DMS 273 treated with DMSO at 0.1 percent for 48 hours (cell line): ENCODE measurements around the gene DMRT1.

Source experiments
- DNase-seq: peaks from one replicate; lab custom pipeline; 2025; lab: John Stamatoyannopoulos, UW

DMRT1 gene

DNA sequence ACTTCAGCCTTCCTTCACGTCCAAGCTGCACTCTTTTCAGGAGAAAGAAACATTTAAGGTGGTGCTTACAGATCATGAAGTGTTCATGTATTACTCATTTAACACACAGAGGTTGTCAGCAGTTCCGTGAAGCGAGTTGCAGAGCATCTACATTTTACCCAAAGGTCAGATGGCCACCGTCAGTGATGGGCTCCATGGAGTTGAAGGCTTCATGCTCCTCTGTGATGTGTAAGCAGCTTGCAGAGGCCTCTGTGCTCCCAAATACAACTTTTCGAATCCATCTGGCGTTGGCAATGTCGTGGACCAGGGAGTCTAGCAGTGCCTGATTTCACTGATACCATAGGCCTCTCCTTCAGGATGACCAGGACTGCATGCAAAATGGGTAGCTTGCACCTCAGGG lies 81.2 kb downstream of the DMRT1 start:
- DNase-seq, result no peak

DNA sequence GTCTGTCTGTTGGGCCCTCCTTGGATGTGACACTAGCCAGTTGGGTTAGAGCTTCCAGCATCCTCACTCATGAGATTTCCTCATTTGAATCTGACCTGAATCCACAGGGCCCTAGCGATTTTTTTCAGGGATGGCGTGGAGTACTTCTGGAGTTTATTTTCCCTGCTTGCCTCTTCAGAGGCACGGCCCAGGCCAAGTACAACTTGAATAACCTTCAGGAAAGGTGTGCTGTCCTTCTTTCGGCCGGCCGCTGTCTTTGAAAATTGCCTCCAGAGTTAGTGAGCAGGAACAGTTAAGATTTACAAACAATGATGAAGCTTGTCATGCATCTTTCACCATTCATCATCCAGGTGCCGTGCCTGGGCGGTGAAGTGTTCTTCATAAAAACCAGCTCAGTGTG lies 85.5 kb downstream of the DMRT1 start:
- no peak for DNase-seq

DNA sequence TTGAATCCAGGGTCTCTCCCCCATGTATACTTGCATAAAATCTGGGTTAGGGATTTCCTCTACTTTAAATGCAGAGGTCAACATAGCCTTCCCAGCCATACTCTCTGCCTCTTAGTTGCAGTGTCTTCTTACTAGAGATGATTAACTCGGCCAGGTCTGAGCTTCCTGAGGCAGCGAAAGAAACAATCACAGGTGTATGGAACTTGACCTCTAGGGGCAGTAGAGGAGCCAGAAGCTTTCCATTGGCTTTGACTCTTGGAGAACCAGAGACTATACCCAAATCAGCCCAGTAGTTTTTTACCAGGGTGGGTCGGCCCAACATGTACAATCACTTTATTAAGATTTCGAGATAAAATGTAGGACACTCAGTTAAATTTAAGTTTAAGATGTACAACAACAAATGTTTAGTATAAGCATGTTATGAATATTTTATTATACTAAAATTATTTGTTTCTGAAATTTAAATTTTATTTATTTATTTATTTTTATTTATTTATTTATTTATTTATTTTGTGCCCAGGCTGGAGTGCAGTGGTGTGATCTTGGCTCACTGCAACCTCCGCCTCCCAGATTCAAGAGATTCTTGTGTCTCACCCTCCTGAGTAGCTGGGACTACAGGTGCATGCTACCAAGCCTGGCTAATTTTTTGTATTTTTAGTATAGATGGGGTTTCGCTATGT lies 87.0 kb downstream of the DMRT1 start:
- no peak for DNase-seq

DNA sequence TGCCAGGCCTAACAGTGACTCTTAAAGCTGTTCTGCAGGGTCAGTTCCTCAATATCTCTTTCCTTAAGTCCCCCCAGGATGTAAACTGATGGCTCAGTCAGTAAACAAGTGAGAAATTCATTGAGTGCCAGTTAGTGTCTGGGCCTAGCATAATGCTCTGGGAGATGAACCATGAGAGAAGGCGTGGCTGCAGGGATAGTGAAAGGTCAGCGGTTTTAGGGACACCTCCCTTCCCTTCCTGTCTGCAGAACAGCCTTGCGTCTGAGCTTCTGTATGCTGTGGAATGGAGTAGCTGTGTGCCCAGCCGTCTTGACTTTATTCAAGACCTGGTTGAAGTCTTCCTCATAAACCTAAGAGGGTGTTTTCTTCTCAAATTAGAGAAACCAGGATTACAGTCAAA lies 88.2 kb downstream of the DMRT1 start:
- DNase-seq, result no peak

DNA sequence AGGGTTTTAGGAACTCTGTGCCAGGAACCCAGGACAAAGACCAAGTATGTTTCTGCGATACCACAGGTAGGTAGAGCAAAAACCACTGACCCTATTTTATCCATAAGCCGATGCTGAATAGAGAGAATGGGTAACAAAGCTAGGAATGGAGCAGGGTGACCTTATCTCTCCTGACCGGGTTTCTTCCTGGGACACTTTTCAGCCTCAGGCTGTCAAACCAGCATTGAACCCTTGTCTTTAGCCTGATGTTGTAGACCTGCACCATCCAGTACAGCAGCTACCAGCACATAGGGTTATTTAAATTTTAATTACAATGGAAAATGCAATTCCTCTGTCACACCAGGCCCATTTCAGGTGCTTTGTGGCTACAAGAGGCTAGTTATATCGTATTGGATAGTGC lies 91.9 kb downstream of the DMRT1 start:
- no peak for DNase-seq

DNA sequence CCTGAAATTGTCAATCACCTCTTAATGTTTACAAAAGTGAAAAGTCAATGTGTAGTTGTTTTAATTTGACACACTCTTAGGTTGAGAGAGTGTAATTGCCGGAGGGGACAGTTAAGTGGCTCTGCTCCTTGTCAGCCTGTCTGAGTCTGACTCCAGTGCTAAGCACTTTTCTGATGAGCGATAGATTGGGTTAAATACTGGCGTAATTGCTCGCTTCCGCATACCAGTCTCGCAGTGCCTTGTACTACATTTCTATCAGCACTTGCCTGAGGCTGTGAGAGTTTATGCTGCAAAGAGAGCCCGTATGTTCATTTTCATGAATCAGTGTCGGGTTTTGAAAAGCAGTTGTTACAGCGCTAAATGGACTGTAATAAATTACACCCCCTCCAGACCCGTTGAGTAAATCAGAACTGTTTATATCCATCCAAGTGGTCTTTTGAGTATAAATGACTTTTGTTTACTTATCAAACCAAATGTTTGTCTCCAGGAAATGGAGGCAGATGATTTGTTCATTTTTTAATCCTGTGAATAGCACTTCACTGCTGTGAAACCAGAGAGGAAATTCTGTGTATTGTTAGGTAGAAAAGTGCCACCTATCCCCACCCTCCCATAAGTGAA lies 94.0 kb downstream of the DMRT1 start:
- DNase-seq, result no peak

DNA sequence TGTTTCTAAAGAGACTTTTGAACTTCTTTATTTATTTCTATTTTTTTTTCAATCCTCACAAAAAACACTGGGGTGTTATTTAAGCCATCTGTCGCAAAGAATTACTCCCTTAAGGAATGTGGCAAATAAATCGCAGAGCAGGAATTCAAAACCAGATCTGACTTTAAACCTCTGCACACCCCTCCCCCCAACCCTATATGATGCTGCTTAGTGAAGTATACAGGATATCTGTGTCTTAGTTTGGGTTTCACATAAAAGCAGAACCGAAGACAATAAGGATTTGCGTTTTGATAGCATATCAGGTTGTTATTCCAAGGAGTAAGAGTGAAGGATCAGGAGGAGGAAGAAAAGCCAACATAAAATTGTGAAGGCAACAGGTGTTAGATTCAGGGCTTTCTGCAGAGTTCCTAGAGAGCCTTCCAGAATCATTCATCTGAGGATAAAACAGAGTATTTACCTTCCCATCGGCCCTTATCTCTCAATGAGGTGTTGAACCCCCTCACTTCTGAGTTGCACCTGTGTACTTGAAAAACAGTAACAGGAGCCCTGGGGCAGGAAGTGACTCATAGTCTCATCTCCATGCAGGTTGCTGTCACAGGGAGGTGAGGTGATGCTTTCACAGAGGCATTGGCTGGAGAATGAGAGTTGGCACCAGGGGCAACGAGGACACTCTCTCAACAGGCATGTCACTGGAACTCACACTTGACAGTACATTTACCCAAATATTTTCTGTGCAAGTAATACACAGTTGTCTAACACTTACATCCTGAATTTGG lies 101.5 kb downstream of the DMRT1 start:
- no peak for DNase-seq

DNA sequence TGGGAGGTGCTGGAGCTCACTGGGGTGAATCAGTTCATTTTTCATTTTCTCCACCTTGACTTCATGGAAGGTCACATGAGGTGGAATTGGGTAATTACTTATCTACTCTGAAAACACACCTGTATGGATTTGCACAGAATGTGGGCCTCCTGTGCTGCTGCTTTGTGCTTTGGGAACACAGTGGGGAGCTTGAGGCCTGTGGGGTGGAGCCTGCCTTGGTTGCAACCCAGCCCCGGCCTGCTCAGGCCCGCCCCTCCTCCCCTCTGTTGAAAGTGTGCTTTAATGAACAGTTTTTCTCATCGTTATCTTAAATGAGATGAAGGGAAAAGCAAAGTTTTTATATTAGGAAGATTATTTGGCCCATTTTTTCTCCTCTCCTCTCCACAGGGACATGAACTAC lies 106.5 kb downstream of the DMRT1 start:
- DNase-seq, result no peak

DNA sequence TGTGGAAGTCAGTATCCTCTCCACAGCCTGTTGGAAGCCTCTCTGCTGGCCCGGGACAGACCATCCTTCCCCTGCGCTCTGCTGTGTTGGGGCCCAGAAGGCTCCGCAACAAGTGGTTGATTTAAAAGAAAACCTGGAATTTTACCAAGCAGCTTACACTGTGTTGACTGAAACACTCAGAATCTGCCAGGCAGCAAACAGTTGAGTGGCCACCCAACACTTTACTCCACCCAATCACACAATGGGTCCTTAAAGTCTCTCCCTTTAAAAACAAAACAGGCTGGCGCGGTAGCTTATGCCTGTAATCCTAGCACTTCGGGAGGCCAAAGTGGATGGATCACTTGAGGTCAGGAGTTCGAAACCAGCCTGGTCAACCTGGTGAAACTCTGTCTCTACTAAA lies 107.0 kb downstream of the DMRT1 start:
- DNase-seq, result no peak

DNA sequence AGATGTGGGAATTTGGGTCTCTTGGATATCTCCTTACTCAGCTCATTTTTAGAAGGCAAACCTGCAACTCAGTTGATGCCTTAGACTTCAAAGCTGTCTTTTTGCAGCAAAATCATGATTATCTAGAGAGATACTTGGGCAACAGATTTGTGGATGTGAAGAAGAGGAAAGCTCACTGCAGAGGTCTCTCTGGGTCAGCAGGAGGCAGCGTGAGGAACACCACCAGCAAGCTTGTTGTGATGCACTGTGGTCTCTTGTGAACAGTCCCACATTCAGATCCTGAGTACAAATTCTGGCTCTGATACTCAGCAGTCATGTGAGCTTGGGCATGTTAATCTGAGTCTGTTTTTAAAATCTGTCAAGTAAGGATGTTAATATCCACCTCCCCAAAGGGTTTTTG lies 108.6 kb downstream of the DMRT1 start:
- no peak for DNase-seq

DNA sequence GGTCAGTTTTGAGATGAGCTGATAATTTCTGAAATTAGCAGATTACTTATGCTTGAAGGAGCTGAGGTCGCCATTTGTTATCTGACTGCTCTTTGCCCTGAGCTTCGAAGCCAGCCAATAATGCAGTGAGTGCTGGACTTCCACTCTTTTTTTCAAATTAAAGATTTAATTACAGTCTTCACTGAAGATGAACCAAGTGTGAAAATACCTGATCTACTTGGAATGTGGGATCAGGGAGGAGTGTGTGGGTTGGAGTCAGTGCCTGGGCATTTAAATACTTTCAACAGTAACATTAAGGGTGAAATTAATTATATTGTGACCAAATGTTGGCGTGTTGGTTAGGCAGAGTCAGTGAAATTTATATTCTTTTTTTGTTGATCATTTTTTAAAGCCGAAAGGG lies 111.0 kb downstream of the DMRT1 start:
- no peak for DNase-seq

DNA sequence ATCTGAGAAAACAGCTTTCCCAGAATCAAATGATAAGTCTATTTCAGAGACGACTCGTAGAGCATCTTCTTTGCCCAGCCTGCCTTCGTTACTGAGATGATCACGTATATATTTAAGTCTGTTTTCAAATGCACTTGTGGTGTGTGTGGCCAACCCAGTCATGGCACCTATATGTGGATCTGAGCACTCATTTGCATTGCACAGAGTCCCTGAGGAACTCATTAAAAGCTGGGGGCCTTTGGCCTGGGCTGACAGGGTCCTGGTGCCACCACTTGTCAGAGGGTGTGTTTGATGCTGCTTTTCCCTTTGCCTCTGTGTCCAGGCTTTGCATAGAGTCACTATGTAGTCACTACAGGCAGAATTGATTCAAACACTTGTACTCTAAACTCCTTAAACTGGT lies 117.6 kb downstream of the DMRT1 start:
- no peak for DNase-seq

DNA sequence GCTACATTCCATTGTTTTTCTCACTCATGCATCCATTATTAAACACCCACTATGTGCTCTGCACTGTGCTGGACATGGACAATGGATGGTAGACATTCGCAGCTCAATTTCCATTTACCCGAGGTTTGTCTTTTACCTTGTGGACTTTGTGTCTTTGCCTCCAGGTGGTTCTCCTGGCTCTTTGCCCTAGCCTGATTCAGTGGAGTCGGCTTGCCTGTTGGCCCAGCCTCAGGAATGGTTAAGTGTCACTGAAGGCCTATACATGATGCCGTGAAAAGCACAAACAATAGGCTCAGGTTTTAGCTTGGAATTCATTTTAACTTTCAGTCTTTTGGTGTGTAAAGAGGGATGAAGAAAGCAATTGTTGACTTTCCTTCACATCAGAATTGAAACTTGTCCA lies 118.4 kb downstream of the DMRT1 start:
- DNase-seq, result no peak

DNA sequence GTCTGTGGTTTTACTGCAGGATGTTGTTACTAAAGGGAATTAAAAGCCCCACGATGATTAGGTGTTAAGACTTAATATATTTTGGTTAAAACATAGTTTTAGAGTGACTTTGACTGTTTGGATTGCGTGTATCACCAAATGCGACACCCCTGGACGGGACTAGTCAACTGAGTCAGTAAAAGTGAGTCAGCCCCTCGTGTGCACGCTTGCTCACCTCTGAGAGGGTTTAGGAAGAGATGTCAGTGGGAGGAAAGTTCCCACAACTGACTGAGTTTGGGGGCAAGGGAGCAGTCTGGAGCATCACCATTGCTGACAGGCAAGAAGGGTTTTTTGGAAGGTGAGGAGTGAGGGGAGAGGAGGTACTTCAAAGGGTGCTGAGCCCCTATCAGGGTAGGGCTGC lies 120.5 kb downstream of the DMRT1 start:
- DNase-seq, result no peak

DNA sequence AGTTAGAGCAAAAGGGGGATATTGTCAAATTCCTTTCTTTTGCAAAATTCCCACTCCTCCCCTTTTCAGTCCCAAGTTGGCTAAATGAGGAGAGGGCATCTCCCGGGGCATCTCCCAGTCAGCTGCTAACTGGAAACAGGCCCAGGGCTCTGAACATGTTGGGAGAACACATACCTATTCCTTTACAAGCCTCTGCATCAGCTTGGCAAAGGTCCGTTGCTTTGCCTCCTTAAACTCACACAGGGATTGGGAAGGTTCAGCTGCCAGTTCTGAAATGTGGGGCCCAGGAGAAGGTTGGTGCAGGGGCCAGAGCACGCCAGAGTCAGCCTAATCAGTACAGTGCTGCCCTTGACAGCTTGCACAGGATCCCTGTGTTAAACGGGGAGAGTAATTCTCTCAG lies 124.0 kb downstream of the DMRT1 start:
- DNase-seq, result no peak

DNA sequence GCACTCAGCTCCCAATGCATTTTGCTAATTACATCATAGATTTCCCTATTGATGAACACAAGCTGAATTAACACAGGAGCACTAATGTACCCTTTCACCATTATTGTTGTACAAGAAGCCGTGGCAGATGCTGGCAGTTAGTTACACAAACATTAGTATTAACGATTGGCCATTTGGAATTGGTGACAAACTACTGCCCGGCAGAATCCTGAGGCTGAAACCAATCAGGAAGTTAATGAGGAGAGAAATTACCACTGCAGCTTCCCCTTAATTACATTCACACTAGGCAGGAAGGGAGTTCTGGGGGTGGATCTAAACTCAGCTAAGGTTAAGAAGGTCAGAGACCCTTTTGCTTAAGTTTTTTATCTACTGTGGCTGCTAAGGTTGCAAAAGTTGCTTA lies 125.4 kb downstream of the DMRT1 start:
- DNase-seq, result no peak

DNA sequence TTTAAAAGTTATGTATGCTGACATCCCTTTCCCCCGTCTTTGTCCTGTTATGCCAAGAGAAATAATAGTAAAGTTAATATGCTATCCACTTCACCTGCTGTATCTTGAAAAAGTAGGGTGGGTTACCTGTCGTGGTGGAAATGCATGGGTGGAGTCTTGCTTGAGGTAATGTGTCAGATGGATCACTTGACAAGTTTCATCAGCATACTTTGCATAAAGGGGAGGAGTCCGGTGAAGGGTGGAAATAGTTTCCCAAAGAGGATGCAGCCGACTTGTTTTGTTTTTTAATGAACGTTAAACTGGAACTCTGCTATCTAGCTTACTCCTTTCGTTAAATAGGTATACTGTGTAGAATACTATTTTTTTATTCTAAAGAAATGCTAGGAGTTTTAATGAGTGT lies 125.9 kb downstream of the DMRT1 start:
- DNase-seq, result no peak

DNA sequence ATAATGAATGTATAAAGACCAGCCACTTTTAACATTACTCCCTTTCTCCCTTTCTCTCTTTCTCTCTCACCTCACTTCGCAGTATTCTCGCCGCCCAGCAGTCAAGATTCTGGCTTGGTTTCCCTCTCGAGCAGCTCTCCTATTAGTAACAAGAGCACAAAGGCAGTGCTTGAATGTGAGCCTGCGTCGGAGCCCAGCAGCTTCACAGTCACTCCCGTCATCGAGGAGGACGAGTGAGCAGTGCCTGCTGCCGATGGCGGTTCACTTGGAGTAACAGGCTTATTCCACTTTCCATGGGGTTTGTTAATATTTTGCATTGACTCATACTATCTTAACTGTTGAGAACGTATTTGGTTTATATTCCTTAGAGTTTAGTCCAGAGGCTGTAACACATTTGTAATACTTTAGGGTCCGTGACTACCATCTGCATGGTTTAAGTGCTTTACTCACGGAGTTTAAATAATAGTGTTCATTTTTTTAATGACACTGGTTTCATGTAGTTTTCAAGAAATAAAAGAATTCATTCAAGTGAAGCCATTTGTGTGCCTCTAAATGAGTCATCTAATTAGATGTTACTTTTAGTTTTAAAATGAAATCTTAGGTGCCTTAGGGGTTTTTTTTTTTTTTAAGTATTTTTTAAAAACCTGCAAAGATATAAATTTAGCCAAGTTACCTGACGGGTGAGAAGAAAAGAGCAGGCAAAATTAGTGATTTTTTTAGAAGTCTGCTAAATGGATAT lies 126.6 kb downstream of the DMRT1 start:
- DNase-seq, result no peak

DNA sequence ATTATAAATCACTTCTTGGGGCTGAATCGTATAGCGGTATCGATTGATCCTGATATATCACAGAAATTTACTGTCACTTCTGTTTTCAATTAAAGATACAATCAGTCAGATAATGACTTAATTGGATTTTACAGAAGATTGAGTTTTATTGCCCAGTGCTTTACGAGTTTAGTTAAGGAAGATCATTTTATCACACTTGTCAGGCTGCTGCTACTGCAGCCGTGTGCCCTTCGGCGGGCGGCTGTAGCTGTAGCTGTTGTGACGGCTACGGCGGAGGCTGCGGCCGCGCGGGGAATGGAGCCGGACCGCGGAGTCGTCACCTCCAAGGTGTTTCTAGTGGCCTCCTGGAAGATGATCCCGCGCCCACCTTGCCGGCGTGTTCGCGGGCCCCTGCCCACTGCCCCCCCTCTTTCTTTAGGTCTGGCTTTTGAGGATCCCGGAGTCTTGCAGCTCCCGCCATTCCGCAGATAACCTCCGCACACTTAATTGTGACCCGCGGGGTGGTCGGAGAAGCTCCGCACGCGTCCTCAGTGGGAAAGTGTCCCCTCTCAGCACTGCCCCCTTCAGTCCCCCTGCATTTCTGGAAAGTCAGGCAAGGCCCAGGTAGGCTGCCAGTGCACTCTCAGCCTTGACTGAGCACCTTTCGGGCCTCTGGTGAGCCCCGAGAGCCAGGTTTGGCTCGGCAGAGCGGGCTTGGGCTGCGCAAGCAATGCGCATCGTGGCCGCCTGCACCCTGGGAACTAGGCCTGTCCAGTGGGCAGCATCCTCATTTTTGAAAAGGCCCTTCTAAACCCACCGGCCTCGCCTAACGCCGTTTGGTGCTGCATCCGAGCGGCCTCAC lies 128.0 kb downstream of the DMRT1 start:
- DNase-seq, result no peak

DNA sequence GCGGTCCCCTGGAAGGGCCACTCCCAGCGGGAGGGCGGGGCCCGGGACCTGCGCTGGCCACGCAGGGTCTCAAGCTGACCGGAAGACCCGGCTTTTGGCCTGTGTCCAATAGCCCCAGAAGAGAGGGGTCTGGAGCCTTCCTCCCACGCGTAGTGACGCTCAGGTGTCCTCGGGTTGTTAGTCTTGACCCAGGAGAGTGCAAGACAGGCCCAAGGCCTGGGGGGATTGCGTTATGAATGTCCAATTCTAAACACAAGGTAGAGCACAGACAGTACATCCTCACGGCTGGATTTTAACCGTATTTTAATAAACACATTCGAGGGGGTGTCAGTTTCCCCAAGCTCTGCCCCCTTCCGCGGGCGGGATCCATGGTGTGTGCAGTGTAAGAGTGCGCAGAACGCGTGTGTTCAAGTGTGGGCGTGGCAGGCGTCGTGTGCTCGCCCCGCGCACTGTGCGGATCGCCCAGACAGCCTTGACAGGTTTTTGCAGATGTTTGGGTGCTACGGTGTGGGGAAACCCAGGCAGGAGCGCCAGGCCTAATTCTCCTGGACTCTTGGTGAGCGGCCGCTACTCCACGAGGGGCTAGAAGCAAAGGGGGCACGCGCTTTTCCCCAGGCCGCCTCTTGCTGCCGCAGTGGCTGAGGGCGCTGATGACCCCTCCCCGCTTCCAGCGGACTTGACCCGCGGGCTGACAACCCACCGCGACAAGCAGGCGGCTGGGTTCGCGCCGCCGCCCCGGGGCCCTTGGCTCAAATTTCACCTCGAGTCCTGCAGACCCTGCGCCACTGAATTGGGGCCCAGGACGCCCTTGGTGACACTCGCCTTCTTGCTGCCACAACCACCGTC lies 128.9 kb downstream of the DMRT1 start:
- DNase-seq, result no peak
